Breast epithelium (tissue), 3 donors: ENCODE measurements around the gene HEXD.

Source experiments
- CTCF ChIP-seq, 3 donors: fragments of 450-650 bp; IDR thresholded peaks; one replicate each; pipeline ENCODE4 v1.5.1; 2016 to 2017; ENCODE audit warnings: antibody characterized with exemption in 3 of 3, mild to moderate bottlenecking in 3 of 3, moderate library complexity in 3 of 3
- POLR2A ChIP-seq: fragments of 450-650 bp; IDR thresholded peaks from one replicate; pipeline ENCODE4 v1.6.1; 2016; ENCODE audit warnings: antibody characterized with exemption, mild to moderate bottlenecking, moderate library complexity

- TF ChIP-seq CTCF (IDR thresholded peaks at IDR 0.05) (no peak), POLR2A (no peak)
These were observed 57.3 kb downstream of the HEXD start for GRCh38 chr17:82475458-82475857.
